GM18873 (cell line): Measurements from ENCODE around the gene SLC17A5.

Experiments
- ATAC-seq: cut with Tn5 transposase; IDR thresholded peaks from one replicate; pipeline ENCODE4 v1.9.1; 2021; ENCODE audit warnings: mild to moderate bottlenecking, moderate library complexity, moderate number of reproducible peaks; ENCODE audit not compliant: unreplicated experiment, low FRiP score

Gene SLC17A5

GRCh38 chr6:73667798-73668197 lies 14.0 kb upstream of the SLC17A5 start:
- no peak for ATAC-seq

GRCh38 chr6:73666393-73666792 lies 12.6 kb upstream of the SLC17A5 start:
- ATAC-seq: no peak

GRCh38 chr6:73665686-73666319 lies 12.0 kb upstream of the SLC17A5 start:
- ATAC-seq: no peak

GRCh38 chr6:73664701-73665100 lies 10.9 kb upstream of the SLC17A5 start:
- no peak for ATAC-seq

- ATAC-seq: no peak
Measured at GRCh38 chr6:73657201-73657600, 3.4 kb upstream of the SLC17A5 start.

GRCh38 chr6:73656531-73657145 lies 2.8 kb upstream of the SLC17A5 start:
- no peak for ATAC-seq

GRCh38 chr6:73655341-73655917 lies 1.6 kb upstream of the SLC17A5 start:
- no peak for ATAC-seq

- ATAC-seq: peak; percentile 49
Measured at GRCh38 chr6:73652637-73653570, 888 bp downstream of the SLC17A5 start.

- no peak for ATAC-seq
Measured at GRCh38 chr6:73649783-73650182, 4.0 kb downstream of the SLC17A5 start.

- ATAC-seq: no peak
Measured at GRCh38 chr6:73648166-73648565, 5.6 kb downstream of the SLC17A5 start.

- no peak for ATAC-seq
Measured at GRCh38 chr6:73644941-73645591, 8.7 kb downstream of the SLC17A5 start.

GRCh38 chr6:73644030-73644429 lies 9.8 kb downstream of the SLC17A5 start:
- ATAC-seq: no peak

GRCh38 chr6:73642530-73642929 lies 11.3 kb downstream of the SLC17A5 start:
- ATAC-seq: no peak

GRCh38 chr6:73640179-73640750 lies 13.5 kb downstream of the SLC17A5 start:
- no peak for ATAC-seq

GRCh38 chr6:73639040-73639439 lies 14.8 kb downstream of the SLC17A5 start:
- no peak for ATAC-seq

GRCh38 chr6:73637404-73637803 lies 16.4 kb downstream of the SLC17A5 start:
- no peak for ATAC-seq

- no peak for ATAC-seq
Measured at GRCh38 chr6:73636048-73636447, 17.7 kb downstream of the SLC17A5 start.

GRCh38 chr6:73632346-73632745 lies 21.4 kb downstream of the SLC17A5 start:
- no peak for ATAC-seq

GRCh38 chr6:73631849-73632248 lies 21.9 kb downstream of the SLC17A5 start:
- no peak for ATAC-seq

- ATAC-seq: no peak
Measured at GRCh38 chr6:73630401-73630800, 23.4 kb downstream of the SLC17A5 start.
